GM18873 (cell line): ENCODE results near the gene SLC25A24.

Experiments
- ATAC-seq: cut with Tn5 transposase; IDR thresholded peaks from one replicate; pipeline ENCODE4 v1.9.1; 2021; ENCODE audit warnings: mild to moderate bottlenecking, moderate library complexity, moderate number of reproducible peaks; ENCODE audit not compliant: unreplicated experiment, low FRiP score

Gene SLC25A24

DNA sequence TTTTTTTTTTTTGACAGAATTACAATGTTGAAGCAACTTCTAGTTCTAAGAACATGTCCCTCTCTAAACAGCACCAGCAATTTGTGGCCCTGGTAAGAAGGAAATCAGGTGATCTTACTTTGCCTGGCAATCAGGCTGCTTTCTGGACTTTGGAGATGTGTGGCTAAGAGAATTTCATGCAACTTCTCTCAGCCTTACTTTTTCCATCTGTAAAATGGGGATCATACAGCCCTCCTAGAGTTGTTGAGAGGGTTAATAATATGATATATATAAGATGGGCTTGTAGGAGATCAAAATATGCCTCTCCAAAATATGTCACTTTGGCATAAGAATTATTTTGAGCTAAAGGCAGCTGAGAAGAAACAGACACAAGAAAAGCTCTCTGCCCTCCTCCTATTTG, 92.0 kb downstream of the SLC25A24 start:
- no peak for ATAC-seq

DNA sequence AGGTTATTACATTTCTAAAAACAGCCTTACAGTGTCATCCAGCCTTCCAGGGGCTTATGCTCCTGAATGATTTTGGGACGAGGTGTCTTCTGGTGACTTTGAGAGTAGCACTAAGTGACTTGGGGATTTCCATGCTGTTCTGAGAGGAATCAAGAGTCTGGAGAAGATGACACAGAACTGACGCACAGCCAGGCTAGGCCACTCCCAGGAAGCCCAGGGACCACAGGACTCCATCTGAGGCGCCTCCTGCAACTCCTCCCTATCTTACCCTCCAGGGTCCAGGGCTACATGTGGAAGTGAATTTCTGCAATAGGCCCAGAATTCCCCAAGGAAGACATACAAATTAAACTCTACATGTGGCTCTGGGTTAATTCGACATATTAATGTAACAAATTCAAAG, 92.5 kb downstream of the SLC25A24 start:
- no peak for ATAC-seq

DNA sequence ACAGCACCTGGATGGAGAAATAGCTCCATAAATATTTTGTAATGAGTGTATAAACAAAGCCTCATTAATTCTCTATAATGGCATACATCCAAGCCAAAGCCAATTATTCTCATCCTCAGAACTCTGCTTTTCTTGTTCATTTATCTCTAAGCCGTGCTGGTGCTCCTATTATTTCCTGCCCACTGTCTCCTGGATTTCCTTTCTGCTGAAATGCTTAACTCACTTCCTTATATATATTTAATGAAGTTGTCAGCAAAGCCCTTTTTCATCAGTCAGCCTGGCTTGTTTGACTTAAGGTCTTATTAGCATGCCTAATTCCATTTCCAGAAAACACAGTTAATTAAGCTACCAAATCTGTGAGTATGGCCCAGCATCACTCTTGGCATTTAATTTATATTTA, 93.4 kb downstream of the SLC25A24 start:
- ATAC-seq, result no peak

DNA sequence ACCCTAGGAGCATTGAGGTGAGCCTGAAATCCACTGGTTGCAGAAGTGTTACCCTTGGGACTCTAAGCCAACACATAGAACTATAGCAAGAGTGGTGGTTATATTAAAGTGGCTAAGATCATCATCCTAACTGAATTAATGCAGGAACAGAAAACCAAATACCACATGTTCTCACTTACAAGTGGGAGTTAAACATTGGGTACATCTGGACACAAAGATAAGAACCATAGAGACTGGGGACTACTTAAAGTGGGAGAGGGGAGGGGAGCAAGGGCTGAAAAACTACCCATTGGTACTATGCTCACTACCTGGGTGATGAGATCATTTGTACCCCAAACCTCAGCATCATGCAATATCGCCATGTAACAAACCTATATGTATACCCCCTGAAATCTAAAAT, 100.0 kb downstream of the SLC25A24 start:
- no peak for ATAC-seq

DNA sequence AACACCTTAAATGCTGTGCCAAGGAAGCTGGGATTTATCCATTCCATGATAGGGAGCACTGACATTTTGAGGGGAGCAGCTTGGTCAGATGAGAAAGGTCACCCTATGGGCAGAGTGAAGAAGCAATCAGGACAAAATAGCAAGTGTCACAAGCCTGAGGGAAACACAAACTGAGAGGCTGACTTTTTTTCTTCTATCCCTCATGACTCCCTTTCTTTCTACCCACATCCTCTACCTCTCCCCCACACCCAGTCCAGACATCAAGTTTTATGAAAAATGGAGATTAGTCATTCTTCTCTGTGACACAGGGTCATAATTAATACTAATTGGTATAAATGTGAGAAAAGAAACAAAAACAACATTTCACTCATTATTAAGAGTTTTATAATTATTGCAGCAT, 103.1 kb downstream of the SLC25A24 start:
- no peak for ATAC-seq

DNA sequence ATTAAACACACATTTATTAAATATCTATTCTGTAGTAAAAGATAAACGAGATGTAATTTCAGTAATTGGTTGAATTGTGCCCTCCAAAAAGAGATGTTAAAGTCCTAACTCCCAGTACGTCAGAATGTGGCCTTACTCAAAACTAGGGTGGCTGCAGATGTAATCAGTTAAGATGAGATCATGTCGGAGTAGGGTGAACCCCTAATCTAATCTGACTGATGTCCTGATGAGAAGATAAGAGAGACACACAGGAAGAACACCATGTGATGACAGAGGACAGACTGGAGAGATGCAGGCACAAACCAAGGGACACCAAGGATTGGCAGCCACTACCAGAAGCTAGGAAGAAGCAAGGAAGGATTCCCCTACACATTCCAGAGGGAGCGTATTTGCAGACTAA, 104.1 kb downstream of the SLC25A24 start:
- no peak for ATAC-seq

DNA sequence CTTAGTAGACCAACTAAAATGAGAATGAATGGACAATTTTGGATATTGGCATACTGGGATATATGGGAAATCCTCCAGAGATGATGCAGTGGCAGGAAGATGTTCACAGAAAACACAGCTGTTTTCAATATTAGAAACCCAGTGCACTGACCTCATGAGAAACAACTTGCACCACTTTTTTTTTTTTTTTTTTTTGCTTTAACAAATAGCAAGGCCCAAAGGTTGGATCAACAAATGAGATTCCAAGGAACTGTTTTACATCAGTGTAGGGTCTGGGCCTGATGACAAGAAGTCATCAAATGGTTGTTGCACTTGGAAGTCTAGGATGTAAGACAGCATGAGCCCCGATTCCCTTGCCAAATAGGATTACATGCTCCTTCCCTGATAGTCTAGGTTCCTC, 110.7 kb downstream of the SLC25A24 start:
- ATAC-seq, result no peak

DNA sequence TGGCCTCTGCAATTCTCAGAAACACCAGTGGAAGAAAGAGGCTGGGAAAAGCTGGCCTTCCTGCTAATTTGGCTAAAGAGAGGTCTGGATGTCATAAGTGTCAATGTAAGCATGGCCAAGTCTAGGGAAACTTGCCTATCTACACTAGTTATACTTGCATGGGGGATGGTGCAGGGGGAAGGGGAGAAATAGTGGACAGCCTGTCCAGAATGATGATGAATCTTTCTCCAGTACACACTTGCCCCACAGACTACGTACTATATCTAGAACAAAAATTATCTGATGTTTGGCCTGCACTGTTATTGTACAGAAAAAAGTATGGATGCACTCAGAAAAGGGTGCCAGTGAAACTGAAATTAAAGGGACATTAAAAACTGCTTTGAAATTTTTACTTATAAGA, 114.5 kb downstream of the SLC25A24 start:
- no peak for ATAC-seq

DNA sequence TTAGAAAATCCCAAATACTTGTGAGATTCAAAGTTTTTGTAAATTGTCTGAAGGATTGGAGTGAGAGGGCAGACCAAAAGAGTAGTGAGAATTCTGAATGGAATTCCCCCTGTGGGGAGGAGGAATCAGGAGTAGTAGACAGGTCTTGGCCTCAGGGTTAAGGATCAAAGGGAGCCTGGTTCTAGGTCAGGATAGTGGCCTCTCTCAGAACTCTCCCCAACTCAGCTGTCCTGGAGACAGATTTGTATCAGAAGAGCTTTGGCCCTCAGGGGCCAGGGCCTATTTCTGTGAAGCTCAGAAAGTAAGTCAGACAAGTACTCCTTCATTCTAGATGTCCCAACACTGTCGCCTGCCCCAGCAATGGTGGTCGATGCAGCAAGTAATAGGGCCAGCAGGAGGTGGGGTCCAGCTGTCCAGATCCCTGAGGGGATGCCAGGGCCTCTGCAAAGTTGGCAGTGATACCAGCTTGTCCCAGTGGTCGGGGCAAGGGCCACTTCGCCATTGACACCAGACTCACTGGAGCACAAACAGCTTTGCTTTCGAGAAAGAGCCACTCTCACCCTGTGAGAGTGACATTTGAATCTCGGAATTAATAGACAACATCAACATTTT, 115.2 kb downstream of the SLC25A24 start:
- ATAC-seq, result no peak
